Measurements from ENCODE around the gene AHNAK.

The AHNAK gene

DNA sequence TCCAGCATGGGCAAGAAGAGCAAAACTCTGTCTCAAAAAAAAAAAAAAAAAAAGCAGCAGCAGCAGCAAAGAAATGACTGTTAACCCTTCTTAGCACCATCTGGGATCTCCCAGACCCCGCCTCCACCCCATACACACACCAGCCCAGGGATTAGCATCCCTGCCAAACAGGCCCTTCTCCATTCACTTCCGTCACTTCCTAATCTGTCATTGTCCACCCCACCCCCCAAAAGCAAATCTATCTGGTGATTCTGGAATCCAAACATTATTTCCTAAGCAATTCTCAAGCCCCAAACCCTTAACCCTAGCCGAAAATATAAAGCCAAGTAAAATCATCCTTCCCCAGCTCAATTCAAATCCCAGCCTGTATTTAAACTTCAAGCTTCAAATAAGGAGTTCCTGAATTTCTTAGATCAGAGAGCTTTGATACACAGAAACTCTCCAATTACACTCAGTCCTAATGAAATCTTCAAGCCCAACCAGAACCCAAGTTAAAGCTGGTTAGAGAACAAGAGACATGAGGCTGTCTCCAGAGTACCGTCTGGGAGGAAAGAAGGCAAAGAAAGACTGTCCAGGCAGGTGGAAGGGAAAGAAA, 6.0 kb upstream of the AHNAK start:
- peak; percentile 43 for DNase-seq

GRCh38 chr11:62550478-62550877, 3.9 kb upstream of the AHNAK start:
- peak; percentile 12 for DNase-seq

- no peak for DNase-seq
Measured at GRCh38 chr11:62548545-62549335, 2.1 kb upstream of the AHNAK start.

- no peak for DNase-seq
Measured at GRCh38 chr11:62547691-62548281, 1.2 kb upstream of the AHNAK start.

- DNase-seq, result no peak
Measured at GRCh38 chr11:62546929-62547625, 471 bp upstream of the AHNAK start.

DNA sequence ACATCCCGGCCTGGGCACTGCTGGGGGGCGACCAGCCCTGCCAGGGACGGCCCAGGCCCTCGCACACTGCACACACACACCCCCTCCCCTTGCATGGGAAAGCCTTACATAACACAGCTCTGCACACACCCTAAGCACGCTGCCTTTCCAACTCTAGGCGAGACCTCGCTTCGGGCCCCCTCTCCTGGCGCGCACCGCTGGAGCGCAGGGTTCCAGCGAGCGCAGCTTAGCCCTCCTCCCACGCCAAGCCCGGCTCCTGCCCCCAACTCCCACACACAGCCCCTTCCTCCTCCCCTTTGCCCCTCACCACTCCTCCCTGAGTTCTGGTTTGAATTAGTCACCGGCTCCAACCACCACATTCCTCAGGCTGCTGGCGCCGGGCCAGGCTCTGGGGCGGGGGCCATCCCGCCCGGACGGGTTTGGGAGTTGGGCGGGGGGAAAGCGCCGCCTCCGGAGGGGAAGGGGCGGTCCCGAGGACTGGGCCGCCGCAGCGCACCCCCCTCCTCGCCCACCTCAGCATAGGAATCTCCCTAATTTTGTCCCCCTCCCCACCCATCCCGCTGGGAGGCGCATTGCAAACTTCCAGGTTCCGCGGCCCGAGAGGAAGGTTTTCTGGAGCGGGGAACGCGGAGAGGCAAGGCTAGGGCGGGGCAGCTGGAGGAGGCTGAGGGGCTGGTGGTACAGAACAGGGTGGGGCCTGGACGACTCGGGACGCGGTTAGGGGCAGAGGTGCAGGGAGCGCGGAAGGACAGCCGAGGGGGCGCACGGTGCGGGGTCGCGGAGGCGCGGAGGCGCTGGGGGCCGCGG, 966 bp downstream of the AHNAK start:
- DNase-seq, result peak; percentile 74

DNA sequence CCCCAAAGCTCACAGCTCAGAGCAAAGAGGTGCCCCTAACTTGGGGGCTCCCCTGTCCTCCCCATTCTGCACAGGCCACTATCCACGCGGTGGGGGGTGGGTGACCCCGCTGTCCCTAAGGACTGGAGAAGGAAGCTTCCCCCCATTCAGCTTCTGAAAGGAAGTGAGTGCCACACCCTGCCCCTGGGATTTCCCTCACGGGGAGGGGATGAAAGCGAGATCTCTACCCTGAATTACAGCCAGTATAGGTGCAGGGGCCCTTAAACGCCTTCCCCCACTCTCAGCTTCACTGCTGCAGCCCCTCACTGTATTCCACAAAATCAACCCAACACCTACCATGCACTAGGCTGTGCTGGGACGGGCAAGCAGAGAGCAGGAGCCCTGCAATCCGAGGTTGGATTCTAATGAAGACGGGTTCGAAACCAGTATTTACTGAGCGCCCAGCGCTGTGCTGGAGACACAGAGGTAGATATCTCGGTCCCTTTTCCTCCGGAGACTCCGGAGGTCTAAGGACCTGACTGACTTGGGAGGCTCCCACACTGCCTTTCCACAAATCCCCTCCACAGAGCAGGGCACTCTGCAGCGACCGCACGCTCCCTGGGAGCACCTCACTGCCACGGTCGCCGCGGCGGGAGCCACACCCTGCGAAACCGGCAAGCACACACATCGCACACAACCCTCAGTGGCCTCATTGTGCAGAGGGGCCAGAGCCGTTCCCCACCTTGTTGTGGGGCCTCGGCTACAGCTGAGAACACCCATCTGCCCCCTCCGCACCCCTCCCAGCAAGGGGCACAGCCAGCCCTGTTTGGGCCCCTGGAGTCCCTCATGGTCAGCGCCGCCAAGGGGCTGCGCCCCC, 1.8 kb downstream of the AHNAK start:
- peak; percentile 65 for DNase-seq

GRCh38 chr11:62543680-62544444, 2.7 kb downstream of the AHNAK start:
- peak; percentile 40 for DNase-seq

DNA sequence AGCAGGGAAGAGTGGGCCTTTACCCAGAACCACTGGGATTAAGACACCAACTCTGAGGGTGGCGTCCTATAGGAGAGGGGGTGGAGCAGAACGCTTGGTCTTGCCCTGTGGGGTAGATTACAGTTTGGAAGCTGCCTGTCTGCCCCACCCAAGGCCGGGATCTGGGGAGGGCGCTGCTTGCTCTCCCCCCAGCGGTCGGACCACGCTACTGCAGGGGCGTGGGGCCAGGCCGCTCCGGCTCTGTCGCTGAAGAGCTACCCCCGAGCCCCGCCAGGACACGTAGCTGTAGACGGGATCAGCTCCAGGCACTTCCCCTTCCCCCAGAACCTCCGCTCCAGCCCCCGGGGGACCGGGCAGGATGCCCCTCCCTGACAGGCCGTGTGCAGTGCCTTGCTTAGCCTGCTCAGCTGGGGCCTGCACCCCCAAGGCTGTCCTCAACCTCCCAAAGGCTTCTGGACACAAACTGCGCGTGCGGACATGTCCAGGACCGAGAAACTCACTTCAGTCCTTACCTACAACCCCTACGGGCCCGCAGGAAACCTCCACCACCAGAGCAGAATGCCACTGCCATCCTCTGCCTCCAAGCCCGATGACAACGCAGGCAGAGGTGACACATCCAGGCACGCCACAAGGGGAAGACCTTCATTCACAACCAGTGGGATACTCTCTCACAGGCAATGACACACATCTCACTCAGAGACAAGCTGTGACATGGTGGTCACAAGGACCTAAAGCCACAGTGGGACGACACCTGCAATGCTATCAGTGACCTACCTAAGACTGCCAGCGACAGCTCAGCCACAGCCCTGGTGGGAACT, 3.6 kb downstream of the AHNAK start:
- peak; percentile 81 for DNase-seq

- no peak for DNase-seq
Measured at GRCh38 chr11:62542111-62542745, 4.4 kb downstream of the AHNAK start.

DNA sequence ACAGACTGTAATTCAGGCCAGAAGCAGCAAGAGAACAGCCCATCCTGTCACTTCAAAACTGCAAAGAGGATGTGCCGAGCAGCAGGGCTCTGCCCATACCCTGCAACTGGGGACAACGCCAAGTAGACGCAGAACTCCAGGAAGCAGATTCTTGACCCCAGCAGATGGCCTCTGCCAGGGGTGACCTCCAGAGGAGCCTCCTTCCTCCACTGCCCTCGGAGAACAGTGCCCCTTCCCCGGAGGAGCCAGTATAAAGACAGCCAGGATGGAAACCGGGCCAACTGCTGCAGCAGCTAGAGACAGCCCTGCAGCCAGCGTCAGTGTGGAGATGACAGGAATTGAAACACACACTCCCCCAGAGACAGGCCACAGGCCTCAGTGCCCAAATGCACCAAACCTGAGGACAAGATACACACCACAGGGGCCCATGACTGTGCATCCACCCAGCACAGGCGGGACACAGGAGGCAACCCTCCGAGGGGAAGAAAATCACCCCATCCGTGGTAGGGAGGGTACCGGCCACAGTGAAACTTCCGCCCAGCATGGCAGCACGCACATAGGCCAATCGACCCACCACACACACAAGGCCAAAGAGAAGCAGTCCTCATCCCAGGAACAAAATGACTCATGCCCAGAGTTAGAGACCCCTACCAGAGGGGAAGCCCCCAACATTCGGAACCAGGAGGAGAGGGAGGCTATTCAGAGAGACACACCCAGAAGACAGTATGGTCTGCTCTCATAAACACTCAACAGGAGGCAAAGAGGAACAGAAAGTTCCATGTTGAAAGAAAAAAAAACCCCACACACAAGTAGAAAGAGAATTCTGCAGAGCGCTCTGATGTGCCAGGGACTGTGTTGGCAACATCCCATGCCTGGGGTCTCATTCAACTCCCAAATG, 5.6 kb downstream of the AHNAK start:
- no peak for DNase-seq

DNA sequence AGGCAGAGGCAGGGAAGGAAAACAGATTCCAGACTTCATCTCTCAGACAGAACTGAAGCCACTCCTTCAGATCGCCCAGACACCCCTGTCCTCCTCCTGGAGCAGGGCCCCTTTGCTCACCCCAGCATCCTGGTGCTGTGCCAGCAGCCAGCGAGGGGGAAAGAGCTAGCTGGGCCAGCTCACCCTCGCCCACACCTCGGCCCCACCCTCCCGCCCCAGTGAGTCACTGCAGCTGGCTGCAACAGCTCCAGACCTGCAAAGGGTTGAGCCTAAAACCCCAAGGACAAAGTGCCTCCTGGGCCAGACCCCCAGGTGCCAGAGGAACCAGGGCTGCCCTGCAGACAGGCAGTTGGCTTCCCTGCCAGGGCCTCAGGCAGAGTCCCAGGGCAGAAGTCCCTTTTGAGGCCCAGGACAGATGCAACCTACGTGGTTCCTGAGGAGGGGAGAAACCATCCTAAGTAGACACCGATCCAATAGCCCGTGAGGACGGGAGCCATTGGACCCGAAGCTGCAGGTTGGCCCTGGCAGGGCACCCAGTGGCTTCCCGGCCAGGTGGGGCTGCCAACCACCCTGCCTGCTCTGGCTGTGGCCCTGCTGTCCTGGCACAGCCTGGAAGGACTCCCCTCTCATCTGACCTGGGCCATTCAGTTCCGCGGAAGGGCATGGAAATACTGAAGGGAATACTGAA, 7.2 kb downstream of the AHNAK start:
- no peak for DNase-seq

DNA sequence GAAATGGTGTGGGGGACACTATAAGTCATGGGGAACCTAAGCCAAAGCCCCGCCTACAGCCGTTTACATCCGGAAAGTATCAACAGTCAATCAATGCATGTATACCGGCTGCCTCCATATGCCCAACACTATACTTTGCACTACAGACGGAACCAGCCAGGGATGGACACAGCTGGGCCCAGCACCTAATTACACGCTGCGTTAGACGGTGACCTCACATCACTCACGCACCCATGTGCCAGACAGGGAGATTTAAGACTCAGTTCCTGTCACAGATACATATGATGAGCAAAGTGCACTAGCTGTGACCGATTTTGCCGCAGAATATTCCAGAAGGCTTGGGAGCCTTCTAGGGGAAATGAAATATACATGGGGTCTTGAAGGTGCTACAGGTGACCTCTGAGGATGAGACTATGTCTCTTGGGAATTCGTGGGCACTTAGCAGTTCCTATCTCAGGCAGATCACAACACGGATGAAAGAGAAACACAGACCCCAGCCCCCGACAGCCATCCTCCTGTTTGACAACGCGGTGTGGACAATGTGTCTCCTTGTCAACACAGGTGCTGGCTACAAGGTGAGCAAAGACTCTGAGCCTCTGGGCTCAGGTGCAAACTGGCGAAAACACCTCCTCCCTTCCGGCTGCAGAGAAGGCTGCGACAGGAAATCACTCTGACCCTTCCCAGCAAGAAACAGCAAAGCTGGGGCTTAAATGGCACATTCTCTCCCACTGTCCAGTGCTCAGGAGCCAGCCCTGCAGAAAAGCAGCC, 8.0 kb downstream of the AHNAK start:
- DNase-seq, result no peak

DNA sequence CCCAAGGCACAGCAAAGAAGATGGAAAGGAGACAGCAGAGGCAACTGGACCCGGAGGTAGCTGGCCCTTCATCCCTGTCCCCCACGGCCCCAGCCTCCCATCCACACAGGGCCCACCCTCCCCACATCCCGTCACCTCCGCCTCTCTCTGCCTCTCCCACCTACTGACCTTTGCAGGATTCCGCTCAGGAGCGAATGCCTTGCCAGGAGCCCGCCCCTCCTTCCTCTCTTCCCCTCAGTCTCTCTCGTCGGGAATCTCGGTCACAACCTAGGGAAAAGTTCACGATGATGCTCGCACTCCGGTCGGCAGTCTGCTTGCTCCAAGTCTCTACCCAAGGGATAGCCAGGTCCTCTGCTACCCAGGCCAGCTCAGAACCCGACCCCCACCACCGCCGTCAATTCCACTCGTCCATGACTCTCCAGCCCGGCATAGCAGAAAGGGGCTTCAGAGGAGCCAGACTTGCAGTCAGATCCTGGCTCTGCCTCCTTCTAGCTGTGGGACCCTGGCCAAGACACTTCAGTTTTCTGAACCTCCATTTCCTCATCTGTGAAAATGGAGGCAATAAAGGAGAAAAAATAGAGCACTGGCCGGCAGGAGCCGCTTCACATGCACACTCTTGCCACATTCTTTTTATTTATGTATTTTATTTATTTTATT, 10.2 kb downstream of the AHNAK start:
- no peak for DNase-seq

GRCh38 chr11:62535802-62536201, 10.8 kb downstream of the AHNAK start:
- no peak for DNase-seq

DNA sequence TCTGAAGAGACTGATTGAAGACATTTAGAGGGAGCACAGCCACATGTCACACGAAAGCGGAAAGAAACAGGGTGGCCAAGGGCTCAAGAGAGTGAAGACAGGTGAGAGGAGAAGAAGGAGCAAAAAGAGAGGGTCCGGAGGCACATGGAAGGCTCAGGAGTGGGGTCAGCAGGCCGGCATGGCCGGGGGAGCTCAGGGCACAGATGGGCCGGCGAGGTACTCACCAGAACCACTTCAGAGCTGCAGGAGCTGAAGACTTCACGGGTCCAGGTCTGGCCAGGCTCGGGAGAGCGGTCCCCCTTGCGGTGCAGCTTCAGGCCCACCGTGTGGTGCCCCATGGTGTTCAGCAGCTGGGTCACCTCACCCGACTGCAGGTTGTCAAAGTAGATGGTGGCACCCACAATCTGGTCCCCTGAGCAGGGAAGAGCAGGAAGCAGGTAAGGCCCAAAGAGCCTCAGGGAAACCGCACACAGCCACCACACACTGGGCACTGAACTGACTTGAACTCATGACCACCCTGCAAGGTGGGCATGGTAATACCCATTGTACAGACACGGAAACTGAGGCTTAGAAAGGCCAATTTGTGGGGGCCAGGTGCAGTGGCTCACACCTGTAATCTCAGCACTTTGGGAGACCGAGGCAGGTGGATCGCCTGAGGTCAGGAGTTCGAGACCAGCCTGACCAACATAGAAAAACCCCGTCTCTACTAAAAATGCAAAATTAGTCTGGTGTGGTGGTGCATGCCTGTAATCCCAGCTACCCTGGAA, 11.6 kb downstream of the AHNAK start:
- no peak for DNase-seq

Measured in CD4-positive, alpha-beta T cell treated with Interleukin-12 subunit alpha and Interleukin-12 subunit beta, for 1 hour (primary cell).